Activated naive CD4-positive, alpha-beta T cell treated with anti-CD3 and anti-CD28 coated beads, Interleukin-2, amount 50 U/mL, for 72 hours (primary cell): ENCODE data around the gene GPRC5C. TPM values are rescaled to one million over a fixed set of nuclear protein-coding genes. Genes with fewer than 3 reads are reported as not detected.
"Not testable (repeated sequence)": the region's sequence is repeated elsewhere in the genome, so short reads cannot be mapped to it uniquely, and the experiment has no call there.

ENCODE experiments used
- ATAC-seq, 2 donors: fragments of 150-1000 bp; cut with Tn5 transposase; 2 replicates each; pipeline ENCODE4 v1.10.0; 2021; ENCODE audit warnings: mild to moderate bottlenecking in 2 of 2, moderate library complexity in 2 of 2
- DNase-seq, 2 donors: peaks; one replicate each; pipeline ENCODE4 v3.0.0; 2021 to 2022; ENCODE audit warnings: low spot score in 2 of 2
- H3K27ac Mint-ChIP-seq, 2 donors: one replicate each; pipeline ENCODE4 v1.8.0; 2022; ENCODE audit warnings: mild to moderate bottlenecking in 2 of 2, mixed read lengths in 2 of 2
- H3K36me3 Mint-ChIP-seq, 2 donors: one replicate each; pipeline ENCODE4 v1.8.0; 2022; ENCODE audit warnings: mixed read lengths in 2 of 2
- H3K9me3 Mint-ChIP-seq, 2 donors: one replicate each; pipeline ENCODE4 v1.8.0; 2022; ENCODE audit warnings: mixed read lengths in 2 of 2
- total RNA-seq, 2 donors: library from RNA; stranded (reverse); gene quantifications; one replicate each; pipeline ENCODE4 v1.2.3, GENCODE V29; 2022

GPRC5C gene
- total RNA-seq, 2 donors from 2014 or later = 2.3 TPM; not detected in 1

- Mint-ChIP-seq H3K36me3 (no peaks in the 10 kb centered on the region), H3K9me3 (no peaks in the 10 kb centered on the region), H3K27ac (no peak overlapping the region)
- ATAC-seq = no peak
- DNase-seq = no peak
Observed at GRCh38 chr17:74402048-74402447, 29.8 kb upstream of the GPRC5C start.

DNA sequence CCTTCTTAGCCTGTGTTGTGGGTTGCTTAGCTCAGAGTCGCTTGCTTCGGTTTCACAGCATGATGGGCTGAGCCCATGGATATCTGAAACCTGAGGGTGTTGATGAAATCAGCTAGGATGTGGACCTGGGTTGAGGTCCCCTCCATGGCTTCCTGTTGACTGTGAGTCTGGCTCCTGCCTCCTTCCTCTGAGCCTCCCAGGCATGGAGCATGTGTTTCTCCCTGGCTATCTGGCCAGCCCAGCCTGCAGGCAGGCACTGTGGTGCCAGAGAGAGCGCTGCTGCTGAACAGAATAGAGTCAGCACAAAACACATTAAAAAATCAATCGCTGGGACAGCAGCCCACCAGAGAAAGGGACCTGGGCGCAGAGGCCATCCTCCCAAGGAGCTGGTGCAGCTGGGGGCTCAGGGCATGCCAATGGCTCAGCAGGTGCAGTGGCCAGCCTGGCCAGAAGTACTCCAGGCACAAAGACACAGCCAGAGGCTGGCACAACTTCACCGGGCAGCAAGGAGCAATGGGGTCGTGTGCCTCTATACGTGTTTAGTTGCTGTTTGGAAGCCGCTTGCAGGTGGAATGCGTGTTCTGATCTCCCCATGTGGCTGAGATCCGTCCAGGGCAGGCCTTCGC is 28.3 kb upstream of the GPRC5C start:
- DNase-seq = no peak
- Mint-ChIP-seq H3K9me3 (no peaks in the 10 kb centered on the region), H3K27ac (no peak overlapping the region), H3K36me3 (no peaks in the 10 kb centered on the region)
- ATAC-seq = no peak

- no peak overlapping the region for H3K27ac Mint-ChIP-seq
- DNase-seq (no peak), ATAC-seq (no peak)
- no peaks in the 10 kb centered on the region for H3K9me3 Mint-ChIP-seq
- no peaks in the 10 kb centered on the region for H3K36me3 Mint-ChIP-seq
Observed at GRCh38 chr17:74404218-74404617, 27.7 kb upstream of the GPRC5C start.

- no peak for ATAC-seq
- no peaks in the 10 kb centered on the region for H3K9me3 Mint-ChIP-seq
- no peak for DNase-seq
- H3K27ac Mint-ChIP-seq = no peak overlapping the region
- H3K36me3 Mint-ChIP-seq = no peaks in the 10 kb centered on the region
Observed at GRCh38 chr17:74404789-74405188, 27.1 kb upstream of the GPRC5C start.

DNA sequence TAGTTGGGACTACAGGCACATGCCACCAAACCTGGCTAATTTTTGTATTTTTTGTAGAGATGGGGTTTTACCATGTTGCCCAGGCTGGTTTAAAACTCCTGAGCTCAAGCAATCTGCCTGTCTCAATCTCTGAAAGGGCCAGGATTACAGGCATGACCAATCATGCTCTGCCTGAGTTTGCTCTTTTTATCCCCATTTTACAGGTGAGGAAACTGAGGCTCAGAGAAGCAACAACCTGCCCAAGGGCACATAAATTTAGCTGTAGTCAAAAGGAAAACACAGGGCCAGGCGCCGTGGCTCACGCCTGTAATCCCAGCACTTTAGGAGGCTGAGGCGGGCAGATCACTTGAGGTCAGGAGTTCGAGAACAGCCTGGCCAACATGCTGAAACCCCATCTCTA is 26.6 kb upstream of the GPRC5C start:
- H3K9me3 Mint-ChIP-seq, H3K36me3 Mint-ChIP-seq, DNase-seq, ATAC-seq: not testable (repeated sequence)
- H3K27ac Mint-ChIP-seq = peak overlapping the region in 1 of 2 donors; percentile 1

GRCh38 chr17:74407384-74407783 is 24.5 kb upstream of the GPRC5C start:
- H3K9me3 Mint-ChIP-seq = no peaks in the 10 kb centered on the region
- ATAC-seq (no peak), DNase-seq (no peak)
- H3K27ac Mint-ChIP-seq = peak overlapping the region in 1 of 2 donors; percentile 48
- H3K36me3 Mint-ChIP-seq = no peaks in the 10 kb centered on the region

GRCh38 chr17:74408262-74408661 is 23.6 kb upstream of the GPRC5C start:
- Mint-ChIP-seq H3K36me3 (no peaks in the 10 kb centered on the region), H3K9me3 (no peaks in the 10 kb centered on the region), H3K27ac (no peak overlapping the region)
- ATAC-seq (no peak), DNase-seq (no peak)

DNA sequence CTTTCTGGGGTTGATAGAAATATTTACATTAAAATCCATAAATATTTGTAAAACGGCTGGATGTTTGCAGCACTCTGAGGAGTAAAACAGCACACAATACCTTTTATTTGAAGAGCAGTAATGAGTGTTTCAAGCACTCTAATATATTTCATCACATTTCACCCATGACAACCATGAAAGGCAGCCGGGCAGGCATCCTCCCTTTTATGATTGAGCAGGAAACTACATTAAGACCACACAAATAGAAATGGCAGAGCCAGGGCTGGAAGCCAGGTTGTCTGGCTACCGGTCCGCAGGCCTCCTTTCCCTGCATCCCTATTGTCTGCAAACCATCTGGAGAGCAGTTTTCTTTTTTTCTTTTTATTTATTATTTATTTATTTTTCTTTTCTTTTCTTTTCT is 23.1 kb upstream of the GPRC5C start:
- H3K9me3 Mint-ChIP-seq = no peaks in the 10 kb centered on the region

GRCh38 chr17:74410001-74410443 is 21.9 kb upstream of the GPRC5C start:
- Mint-ChIP-seq H3K36me3 (no peaks in the 10 kb centered on the region), H3K27ac (no peak overlapping the region), H3K9me3 (no peaks in the 10 kb centered on the region)
- no peak for ATAC-seq
- no peak for DNase-seq

More for the DNA sequence above, 23.1 kb upstream of the GPRC5C start:
- ATAC-seq (no peak), DNase-seq (no peak)
- H3K27ac Mint-ChIP-seq = no peak overlapping the region
- H3K36me3 Mint-ChIP-seq = no peaks in the 10 kb centered on the region

GRCh38 chr17:74412581-74412980 is 19.3 kb upstream of the GPRC5C start:
- Mint-ChIP-seq H3K36me3 (no peaks in the 10 kb centered on the region), H3K9me3 (no peaks in the 10 kb centered on the region), H3K27ac (no peak overlapping the region)
- no peak for ATAC-seq
- no peak for DNase-seq

DNA sequence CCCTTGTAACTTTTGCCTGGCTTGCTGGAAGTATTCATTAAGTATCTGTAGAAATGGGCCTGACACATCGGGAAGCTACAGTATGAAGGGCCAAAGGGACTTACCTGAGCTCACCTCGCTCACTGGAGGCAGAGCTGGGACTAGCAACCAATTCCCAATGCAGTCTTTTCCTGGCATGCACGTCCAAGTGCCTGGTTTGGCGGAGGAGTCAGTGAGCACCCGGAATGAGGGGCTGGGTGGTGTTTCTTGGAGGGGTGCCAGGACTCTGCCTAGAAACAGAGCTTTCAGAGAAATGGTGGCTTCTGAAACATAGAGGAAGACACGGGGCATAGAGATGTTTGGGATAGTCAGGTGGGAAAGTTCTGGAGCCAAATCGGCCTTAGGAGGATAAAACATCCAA is 18.4 kb upstream of the GPRC5C start:
- no peaks in the 10 kb centered on the region for H3K36me3 Mint-ChIP-seq
- peak overlapping the region in 1 of 2 donors; percentile 29 for H3K27ac Mint-ChIP-seq
- ATAC-seq = no peak
- H3K9me3 Mint-ChIP-seq = no peaks in the 10 kb centered on the region
- no peak for DNase-seq

- Mint-ChIP-seq H3K9me3 (no peaks in the 10 kb centered on the region), H3K36me3 (no peaks in the 10 kb centered on the region), H3K27ac (no peak overlapping the region)
- ATAC-seq (no peak), DNase-seq (no peak)
Observed at GRCh38 chr17:74414510-74414909, 17.4 kb upstream of the GPRC5C start.

DNA sequence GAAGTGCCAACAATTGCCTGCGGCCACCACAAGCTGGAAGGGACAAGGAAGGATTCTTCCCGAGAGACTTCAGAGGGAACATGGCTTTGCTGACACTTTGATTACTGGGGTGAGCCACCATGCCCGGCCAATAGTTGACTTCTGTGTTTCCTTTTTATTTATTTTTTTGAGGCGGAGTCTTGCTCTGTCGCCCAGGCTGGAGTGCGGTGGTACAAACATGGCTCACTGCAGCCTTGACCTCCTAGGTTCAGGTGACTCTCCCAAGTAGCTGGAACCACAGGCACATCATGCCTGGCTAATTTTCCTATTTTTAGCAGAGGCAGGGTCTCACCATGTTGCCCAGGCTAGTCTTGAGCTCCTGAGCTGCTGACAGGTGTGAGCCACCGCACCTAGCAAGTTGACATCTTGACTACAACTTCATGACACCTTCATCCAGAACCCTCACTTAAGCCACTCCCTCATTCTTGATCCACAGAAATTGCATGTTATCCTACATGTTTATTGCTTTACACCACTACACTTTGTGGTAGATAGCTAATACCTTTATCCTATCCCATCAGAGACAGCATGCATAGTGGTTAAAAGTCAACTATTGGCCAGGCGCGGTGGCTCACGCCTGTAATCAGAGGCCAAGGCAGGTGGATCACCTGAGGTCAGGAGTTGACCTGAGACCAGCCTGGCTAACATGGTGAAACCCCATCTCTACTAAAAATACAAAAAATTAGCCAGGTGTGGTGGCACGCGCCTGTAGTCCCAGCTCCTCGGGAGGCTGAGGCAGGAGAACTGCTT is 16.1 kb upstream of the GPRC5C start:
- no peak overlapping the region for H3K27ac Mint-ChIP-seq
- DNase-seq (no peak), ATAC-seq (no peak)
- no peaks in the 10 kb centered on the region for H3K36me3 Mint-ChIP-seq
- no peaks in the 10 kb centered on the region for H3K9me3 Mint-ChIP-seq

DNA sequence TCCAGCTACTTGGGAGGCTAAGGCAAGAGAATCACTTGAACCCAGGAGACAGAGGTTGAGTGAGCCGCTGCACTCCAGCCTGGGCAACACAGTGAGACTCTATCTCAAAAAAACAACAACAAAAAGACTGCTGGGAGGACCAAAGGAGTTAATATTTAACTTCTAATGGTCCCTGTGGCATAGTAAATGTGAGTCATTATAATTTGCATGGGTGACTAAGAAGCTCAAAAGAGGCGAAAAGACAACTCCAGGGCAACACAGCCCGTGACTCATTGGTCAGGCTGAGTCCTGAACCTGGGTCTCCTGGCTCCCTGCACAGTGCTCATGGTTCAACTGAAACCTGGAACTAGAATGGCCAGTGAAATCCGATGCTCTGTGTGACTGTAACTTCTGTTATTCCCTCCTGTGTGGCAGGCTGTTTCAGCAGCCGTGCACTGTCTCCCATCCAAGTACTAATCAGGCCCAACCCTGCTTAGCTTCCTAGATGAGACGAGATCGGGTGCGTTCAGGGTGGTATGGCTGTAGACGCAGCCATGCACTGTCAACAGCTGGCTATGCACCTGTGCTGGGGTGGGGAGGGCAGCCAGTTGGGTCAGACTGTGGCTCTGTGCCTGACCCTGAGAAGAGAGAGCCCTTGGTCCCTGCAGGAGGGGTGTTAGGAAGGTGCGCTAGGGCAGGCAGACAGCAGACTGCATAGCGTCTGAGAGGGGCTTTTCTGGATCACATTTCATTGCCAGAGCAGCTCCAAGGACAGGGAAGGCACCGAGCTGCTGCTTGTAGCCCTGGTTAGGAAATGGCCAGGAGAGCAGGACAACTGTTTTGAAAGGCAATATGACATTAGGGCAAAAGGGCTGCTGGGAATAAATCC is 14.5 kb upstream of the GPRC5C start:
- peak; percentile 74 to 96 for ATAC-seq
- no peak overlapping the region for H3K27ac Mint-ChIP-seq
- no peak for DNase-seq

GRCh38 chr17:74419928-74420411 is 11.9 kb upstream of the GPRC5C start:
- H3K9me3 Mint-ChIP-seq = no peaks in the 10 kb centered on the region
- H3K27ac Mint-ChIP-seq = no peak overlapping the region
- ATAC-seq (no peak), DNase-seq (no peak)
- H3K36me3 Mint-ChIP-seq = no peaks in the 10 kb centered on the region

More for the DNA sequence above, 14.5 kb upstream of the GPRC5C start:
- H3K9me3 Mint-ChIP-seq = no peaks in the 10 kb centered on the region
- no peaks in the 10 kb centered on the region for H3K36me3 Mint-ChIP-seq

DNA sequence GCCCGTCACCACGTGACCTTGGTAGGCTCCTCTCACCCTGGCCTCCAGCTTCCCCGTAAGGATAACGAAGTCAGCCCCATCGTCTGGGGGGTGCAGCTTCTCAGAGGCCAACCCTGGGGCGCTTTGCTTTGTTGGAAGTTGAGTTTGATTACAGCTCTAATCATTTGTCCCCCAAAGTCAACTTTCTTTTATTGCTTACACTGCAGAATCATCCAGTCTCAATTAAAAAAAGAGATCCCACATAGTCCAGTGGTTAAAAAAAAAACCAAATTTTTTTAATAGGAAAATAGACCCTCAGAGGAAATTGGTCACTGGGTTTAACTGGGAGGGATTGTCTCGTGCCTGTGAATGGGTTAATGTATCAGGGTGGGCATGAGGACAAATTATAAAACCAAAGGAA is 7.8 kb upstream of the GPRC5C start:
- H3K27ac Mint-ChIP-seq = no peak overlapping the region
- no peaks in the 10 kb centered on the region for H3K9me3 Mint-ChIP-seq
- no peak for ATAC-seq
- DNase-seq = no peak
- no peaks in the 10 kb centered on the region for H3K36me3 Mint-ChIP-seq

GRCh38 chr17:74424657-74425056 is 7.2 kb upstream of the GPRC5C start:
- ATAC-seq (no peak), DNase-seq (no peak)
- Mint-ChIP-seq H3K36me3 (no peaks in the 10 kb centered on the region), H3K9me3 (no peaks in the 10 kb centered on the region), H3K27ac (no peak overlapping the region)
